BLaER1 treated with 17β-estradiol and CSF1 and Interleukin-3, amounts not matched to agents 10 nM and 100 nM (cell line): Measurements from ENCODE around the gene MGP.
A peak's percentile ranks its signal among the peaks of the same experiment; 100 is the strongest.

Experiments
- H3K27ac ChIP-seq, 11 experiments: shearing (Covaris generic); formaldehyde crosslinking; 2 replicates each; pipeline ENCODE4 v1.8.1; 2022
- H3K27me3 ChIP-seq, 11 experiments: shearing (Covaris generic); formaldehyde crosslinking; 2 replicates each; pipeline ENCODE4 v1.8.1; 2022
- H3K36me3 ChIP-seq, 11 experiments: shearing (Covaris generic); formaldehyde crosslinking; 2 replicates each; pipeline ENCODE4 v1.8.1; 2022
- H3K4me1 ChIP-seq, 10 experiments: shearing (Covaris generic); formaldehyde crosslinking; 2 replicates each; pipeline ENCODE4 v1.8.1; 2022
- H3K4me2 ChIP-seq, 11 experiments: shearing (Covaris generic); formaldehyde crosslinking; 2 replicates each; pipeline ENCODE4 v1.8.1; 2022
- H3K4me3 ChIP-seq, 10 experiments: shearing (Covaris generic); formaldehyde crosslinking; 2 replicates each; pipeline ENCODE4 v1.8.1; 2022
- H3K9ac ChIP-seq, 11 experiments: shearing (Covaris generic); formaldehyde crosslinking; 2 replicates each; pipeline ENCODE4 v1.8.1; 2022
- H3K9me3 ChIP-seq, 11 experiments: shearing (Covaris generic); formaldehyde crosslinking; replicated peaks in 1 of 11; 2 replicates each; pipeline ENCODE4 v1.8.1; 2022
- H4K20me1 ChIP-seq, 11 experiments: shearing (Covaris generic); formaldehyde crosslinking; 2 replicates each; pipeline ENCODE4 v1.8.1; 2022
- Cebpa-rat ChIP-seq, 11 experiments: shearing (Covaris generic); IDR thresholded peaks; 2 replicates each; pipeline ENCODE4 v1.8.1; 2022

Gene MGP

GRCh38 chr12:14854586-14855183 lies 31.0 kb downstream of the MGP start:
- Histone ChIP-seq H3K9ac (no peak overlapping the region), H3K36me3 (no peaks in the 10 kb centered on the region), H3K27me3 (no peaks in the 10 kb centered on the region), H3K4me3 (no peak overlapping the region), H3K4me1 (peaks cover 0 to 18% (median 0%) of the 10 kb centered on the region in 10 experiments; a peak in 4 of 20 replicates), H3K4me2 (no peak overlapping the region; a peak in 1 of 22 replicates), H3K27ac (no peak overlapping the region), H4K20me1 (no peaks in the 10 kb centered on the region), H3K9me3 (peaks cover 3 to 19% (median 12%) of the 10 kb centered on the region in 11 experiments; a peak in 21 of 22 replicates)
- TF ChIP-seq Cebpa-rat (IDR thresholded peaks at IDR 0.05), result no peak

GRCh38 chr12:14853961-14854360 lies 31.7 kb downstream of the MGP start:
- Histone ChIP-seq H3K4me3 (no peak overlapping the region), H3K4me1 (peaks cover 0 to 15% (median 0%) of the 10 kb centered on the region in 10 experiments; a peak in 4 of 20 replicates), H3K36me3 (no peaks in the 10 kb centered on the region), H3K9ac (no peak overlapping the region), H3K4me2 (no peak overlapping the region), H3K27me3 (no peaks in the 10 kb centered on the region), H3K27ac (no peak overlapping the region), H4K20me1 (no peaks in the 10 kb centered on the region), H3K9me3 (peaks cover 0 to 14% (median 7%) of the 10 kb centered on the region in 11 experiments; a peak in 12 of 22 replicates)
- no peak for TF ChIP-seq Cebpa-rat (IDR thresholded peaks at IDR 0.05)

DNA sequence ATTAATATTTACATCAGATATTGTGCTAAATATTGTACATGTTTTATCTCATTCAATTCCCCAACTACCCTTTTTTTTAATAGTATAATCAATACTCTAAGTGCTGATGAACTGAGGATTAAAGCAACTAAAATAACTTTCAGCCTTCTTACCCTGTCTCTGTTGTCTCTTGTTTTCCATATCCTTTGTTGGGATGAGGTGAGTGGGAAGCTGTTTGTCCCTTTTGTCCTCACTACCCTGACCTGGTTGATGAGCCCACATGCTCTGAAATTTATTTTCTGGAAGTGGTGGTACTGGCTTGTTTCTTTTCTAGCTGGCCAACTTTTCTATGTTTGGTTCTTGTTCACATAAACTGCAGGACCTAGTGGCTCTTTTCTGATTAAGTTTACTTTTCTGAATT lies 32.8 kb downstream of the MGP start:
- Histone ChIP-seq H3K9ac (no peak overlapping the region), H4K20me1 (no peaks in the 10 kb centered on the region), H3K4me3 (no peak overlapping the region), H3K4me1 (peaks cover 0 to 5% (median 0%) of the 10 kb centered on the region in 10 experiments; a peak in 2 of 20 replicates), H3K9me3 (peaks cover 0 to 14% (median 7%) of the 10 kb centered on the region in 11 experiments; a peak in 11 of 22 replicates), H3K4me2 (no peak overlapping the region), H3K27ac (no peak overlapping the region), H3K36me3 (no peaks in the 10 kb centered on the region), H3K27me3 (no peaks in the 10 kb centered on the region)
- TF ChIP-seq Cebpa-rat (IDR thresholded peaks at IDR 0.05), result no peak

DNA sequence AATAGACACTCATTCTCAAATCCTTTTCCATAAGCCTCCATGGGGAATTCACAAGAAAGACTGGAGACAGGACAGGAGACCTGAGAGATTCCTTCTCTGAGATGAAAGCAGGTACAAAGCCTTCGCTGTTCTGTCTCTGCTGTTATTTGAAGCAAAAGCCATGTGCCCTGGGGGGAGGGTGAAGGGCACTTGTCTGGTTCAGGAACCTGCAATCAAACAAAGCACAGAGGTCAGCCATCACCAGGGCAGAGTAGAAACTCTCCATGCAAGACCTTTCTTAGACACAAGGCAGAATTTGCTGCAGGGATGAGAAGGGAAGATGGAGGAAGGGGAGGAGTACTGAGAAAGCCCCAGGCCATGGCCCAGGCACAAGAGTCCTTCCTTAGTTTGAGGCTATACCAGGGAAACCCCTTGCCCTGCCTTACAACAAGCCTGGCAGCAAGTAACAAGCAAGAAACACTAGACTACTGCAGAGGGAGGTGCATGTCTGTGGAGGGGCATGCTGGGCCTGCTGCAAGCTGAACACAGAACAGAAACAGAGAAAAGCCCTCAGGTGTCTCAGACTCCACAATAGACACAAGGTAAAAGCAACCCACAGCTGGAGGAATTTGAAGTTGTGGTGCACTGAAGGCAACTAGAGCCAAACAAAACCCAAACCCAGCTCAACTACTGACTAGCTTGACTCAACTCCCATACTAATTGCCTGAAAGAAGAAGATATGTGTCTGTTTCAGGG lies 34.6 kb downstream of the MGP start:
- peaks cover 0 to 5% (median 4%) of the 10 kb centered on the region in 10 experiments; a peak in 11 of 20 replicates for H3K4me1 ChIP-seq
- H3K4me3 ChIP-seq, result no peak overlapping the region
- no peak overlapping the region for H3K27ac ChIP-seq
- H3K4me2 ChIP-seq, result no peak overlapping the region
- TF ChIP-seq Cebpa-rat (IDR thresholded peaks at IDR 0.05), result no peak
- H3K9ac ChIP-seq, result no peak overlapping the region
- no peaks in the 10 kb centered on the region for H3K36me3 ChIP-seq
- H3K9me3 ChIP-seq, result 0 out of 22 replicates have a peak, but pooled peaks cover 0 to under 1% (median 0%) of the 10 kb centered on the region in 11 experiments
- H3K27me3 ChIP-seq, result no peaks in the 10 kb centered on the region
- no peaks in the 10 kb centered on the region for H4K20me1 ChIP-seq

GRCh38 chr12:14849661-14850060 lies 36.0 kb downstream of the MGP start:
- no peaks in the 10 kb centered on the region for H3K36me3 ChIP-seq
- no peak overlapping the region for H3K27ac ChIP-seq
- H3K9ac ChIP-seq, result no peak overlapping the region

GRCh38 chr12:14846876-14847580 lies 38.6 kb downstream of the MGP start:
- H3K36me3 ChIP-seq, result no peaks in the 10 kb centered on the region
- no peak overlapping the region for H3K4me2 ChIP-seq
- H3K27me3 ChIP-seq, result no peaks in the 10 kb centered on the region
- H3K9ac ChIP-seq, result no peak overlapping the region
- H3K4me3 ChIP-seq, result no peak overlapping the region
- peaks cover 0 to 12% (median 7%) of the 10 kb centered on the region in 10 experiments; a peak in 11 of 20 replicates for H3K4me1 ChIP-seq
- TF ChIP-seq Cebpa-rat (IDR thresholded peaks at IDR 0.05), result no peak
- no peak overlapping the region for H3K27ac ChIP-seq
- H4K20me1 ChIP-seq, result no peaks in the 10 kb centered on the region
- no peaks in the 10 kb centered on the region for H3K9me3 ChIP-seq

More at GRCh38 chr12:14849661-14850060, 36.0 kb downstream of the MGP start:
- Histone ChIP-seq H3K9me3 (no peaks in the 10 kb centered on the region), H4K20me1 (no peaks in the 10 kb centered on the region), H3K4me1 (peaks cover 0 to 12% (median 7%) of the 10 kb centered on the region in 10 experiments; a peak in 11 of 20 replicates), H3K27me3 (no peaks in the 10 kb centered on the region), H3K4me3 (no peak overlapping the region), H3K4me2 (no peak overlapping the region)
- TF ChIP-seq Cebpa-rat (IDR thresholded peaks at IDR 0.05), result no peak

DNA sequence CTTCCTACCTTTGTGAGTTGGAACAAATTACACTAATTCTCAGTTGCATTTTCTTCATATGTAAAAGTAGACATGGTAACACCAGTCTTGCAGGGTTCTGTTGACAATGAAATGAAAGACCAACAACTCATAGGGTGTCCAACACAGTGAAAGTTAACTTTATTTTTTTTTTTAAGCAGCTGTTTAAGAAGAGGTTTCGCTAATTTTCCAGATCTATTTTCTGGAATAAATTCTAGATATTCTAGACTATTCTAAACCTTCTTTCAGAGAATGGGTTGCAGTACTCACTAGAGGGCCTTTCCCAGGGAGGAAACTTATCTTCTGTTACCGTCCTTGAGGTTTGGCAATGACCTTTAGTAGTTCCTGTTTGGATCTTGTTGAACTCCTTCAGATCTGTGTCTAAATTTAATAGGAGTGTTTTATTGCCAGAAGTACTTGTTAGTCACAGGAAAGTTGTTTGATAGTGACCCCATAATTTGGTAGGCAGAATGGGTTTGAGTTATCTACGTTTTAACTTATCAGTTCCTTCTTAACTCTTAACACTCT lies 39.5 kb downstream of the MGP start:
- Histone ChIP-seq H3K9me3 (no peaks in the 10 kb centered on the region), H3K4me1 (peaks cover 0 to 12% (median 7%) of the 10 kb centered on the region in 10 experiments; a peak in 11 of 20 replicates), H3K27ac (no peak overlapping the region), H3K27me3 (no peaks in the 10 kb centered on the region), H3K9ac (no peak overlapping the region), H3K4me3 (no peak overlapping the region), H4K20me1 (no peaks in the 10 kb centered on the region), H3K36me3 (no peaks in the 10 kb centered on the region), H3K4me2 (peak overlapping the region in 6 of 11 experiments; percentile 15 to 56 (median 28); a peak in 7 of 22 replicates)
- TF ChIP-seq Cebpa-rat (IDR thresholded peaks at IDR 0.05), result no peak

DNA sequence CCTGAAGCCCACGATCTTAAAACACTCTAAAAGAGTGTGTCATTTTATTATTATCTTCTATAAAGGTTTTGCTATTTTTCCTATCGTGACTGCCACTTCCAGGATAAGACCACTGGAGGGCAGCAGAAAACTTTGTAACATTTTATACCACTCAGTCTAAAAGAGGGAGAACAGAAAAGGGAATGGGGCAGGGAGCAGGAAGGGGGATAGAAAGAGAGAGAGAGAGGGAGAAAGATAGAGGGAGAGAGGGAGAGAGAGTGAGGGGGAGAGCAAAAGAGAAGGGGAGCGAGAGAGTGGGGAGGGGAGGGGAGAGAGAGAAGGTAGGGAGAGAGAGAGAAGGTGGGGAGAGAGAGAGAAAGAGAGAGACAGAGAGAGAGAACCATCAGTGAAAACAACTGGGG lies 40.3 kb downstream of the MGP start:
- Histone ChIP-seq H3K9ac (no peak overlapping the region), H3K36me3 (no peaks in the 10 kb centered on the region), H3K4me3 (no peak overlapping the region), H3K9me3 (no peaks in the 10 kb centered on the region), H3K4me2 (no peak overlapping the region), H3K27me3 (no peaks in the 10 kb centered on the region), H3K27ac (no peak overlapping the region), H4K20me1 (no peaks in the 10 kb centered on the region), H3K4me1 (peaks cover 0 to 12% (median 7%) of the 10 kb centered on the region in 10 experiments; a peak in 11 of 20 replicates)
- no peak for TF ChIP-seq Cebpa-rat (IDR thresholded peaks at IDR 0.05)

DNA sequence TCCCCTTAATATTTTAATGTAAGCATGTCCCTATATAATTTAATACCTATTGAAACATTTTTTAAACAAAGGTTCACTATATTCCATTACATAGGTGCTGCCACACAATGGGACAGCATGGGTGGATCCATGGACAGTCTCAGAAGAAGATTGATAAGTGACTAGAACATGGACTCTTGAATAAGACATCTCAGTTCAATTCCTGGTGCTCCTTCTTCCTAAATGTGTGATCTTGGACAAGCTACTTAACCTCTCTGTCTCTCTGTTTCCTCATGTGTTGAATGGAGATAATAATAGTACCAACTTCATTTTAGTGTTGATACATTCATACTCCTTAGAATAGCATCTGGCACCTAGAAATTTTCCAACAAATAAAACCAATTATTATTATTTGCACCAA lies 41.3 kb downstream of the MGP start:
- Histone ChIP-seq H4K20me1 (no peaks in the 10 kb centered on the region), H3K27me3 (no peaks in the 10 kb centered on the region), H3K9me3 (no peaks in the 10 kb centered on the region), H3K9ac (no peak overlapping the region), H3K4me2 (no peak overlapping the region), H3K4me1 (peaks cover 0 to 12% (median 7%) of the 10 kb centered on the region in 10 experiments; a peak in 11 of 20 replicates), H3K36me3 (no peaks in the 10 kb centered on the region), H3K27ac (no peak overlapping the region), H3K4me3 (no peak overlapping the region)
- TF ChIP-seq Cebpa-rat (IDR thresholded peaks at IDR 0.05), result no peak
